HG03354 (cell line): ENCODE measurements around the gene AKNA.
"Not testable (repeated sequence)": the region's sequence is repeated elsewhere in the genome, so short reads cannot be mapped to it uniquely, and the experiment has no call there.

Source experiments
- ATAC-seq: cut with Tn5 transposase; IDR thresholded peaks from one replicate; pipeline ENCODE4 v1.9.1; 2021; ENCODE audit warnings: mild to moderate bottlenecking; ENCODE audit not compliant: unreplicated experiment, poor library complexity, severe bottlenecking

AKNA gene

DNA sequence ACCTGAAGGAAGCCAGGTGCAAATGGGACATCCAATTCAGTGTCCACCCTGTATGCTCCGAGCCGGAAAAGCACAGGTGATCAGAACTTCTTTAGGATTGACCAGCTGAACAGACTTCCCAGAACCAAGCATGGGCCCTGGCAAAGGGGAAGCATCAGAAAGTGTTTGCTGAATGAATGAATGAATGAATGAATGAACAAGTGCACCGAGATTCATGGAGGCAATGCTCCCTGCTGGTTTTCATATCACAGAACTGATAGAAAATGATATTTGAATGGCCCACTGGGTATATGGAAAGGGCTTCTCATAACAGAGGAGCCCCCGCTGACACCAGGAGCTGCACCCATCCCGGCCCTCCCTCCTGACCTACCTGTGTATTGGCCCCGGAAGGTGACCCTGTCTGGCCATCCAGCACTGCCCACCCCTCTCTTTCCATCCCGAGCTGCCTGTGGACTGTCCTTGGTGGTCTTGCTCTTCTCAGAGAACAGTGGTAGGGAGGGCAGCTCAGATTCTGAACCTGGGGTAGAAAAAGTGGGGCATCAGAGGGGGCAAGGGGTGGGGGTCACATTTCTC lies 42.2 kb downstream of the AKNA start:
- ATAC-seq = no peak

DNA sequence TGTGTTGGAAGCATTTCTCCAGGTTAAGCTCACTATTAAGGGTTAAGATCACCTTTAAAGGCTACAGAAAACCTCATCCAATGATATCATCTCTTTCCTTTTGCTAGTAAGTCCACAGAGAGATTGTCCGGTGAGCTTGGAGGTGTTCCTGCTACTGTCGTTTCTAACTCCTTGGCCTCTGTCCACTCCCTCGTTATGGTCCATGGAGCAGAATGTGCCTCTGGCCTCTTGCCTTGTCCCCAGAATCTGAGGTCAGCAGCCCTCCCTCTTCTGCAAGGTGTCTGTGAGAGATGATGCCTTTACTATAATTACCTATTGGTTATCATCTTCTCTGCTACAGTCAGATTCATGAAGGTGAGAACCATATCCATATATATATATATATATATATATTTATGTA lies 43.1 kb downstream of the AKNA start:
- ATAC-seq = no peak

DNA sequence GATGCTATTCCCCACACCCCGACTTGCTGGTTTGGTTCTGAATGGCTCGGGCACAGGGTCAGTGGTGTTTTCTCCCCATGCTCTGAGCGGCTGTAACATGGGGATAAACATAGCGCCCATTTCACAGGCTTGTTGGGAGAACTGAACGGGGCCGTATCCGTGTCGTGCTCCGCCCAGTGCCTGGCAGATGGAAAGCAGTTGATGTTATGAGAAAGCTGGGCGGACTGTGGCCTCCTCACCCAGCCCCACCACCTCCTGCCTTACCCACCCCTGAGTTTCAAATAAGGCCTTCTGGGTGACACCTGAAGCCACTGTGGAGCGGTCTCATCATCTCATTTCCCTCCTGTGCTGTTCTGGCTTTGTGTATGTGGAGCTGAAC lies 43.6 kb downstream of the AKNA start:
- no peak for ATAC-seq

DNA sequence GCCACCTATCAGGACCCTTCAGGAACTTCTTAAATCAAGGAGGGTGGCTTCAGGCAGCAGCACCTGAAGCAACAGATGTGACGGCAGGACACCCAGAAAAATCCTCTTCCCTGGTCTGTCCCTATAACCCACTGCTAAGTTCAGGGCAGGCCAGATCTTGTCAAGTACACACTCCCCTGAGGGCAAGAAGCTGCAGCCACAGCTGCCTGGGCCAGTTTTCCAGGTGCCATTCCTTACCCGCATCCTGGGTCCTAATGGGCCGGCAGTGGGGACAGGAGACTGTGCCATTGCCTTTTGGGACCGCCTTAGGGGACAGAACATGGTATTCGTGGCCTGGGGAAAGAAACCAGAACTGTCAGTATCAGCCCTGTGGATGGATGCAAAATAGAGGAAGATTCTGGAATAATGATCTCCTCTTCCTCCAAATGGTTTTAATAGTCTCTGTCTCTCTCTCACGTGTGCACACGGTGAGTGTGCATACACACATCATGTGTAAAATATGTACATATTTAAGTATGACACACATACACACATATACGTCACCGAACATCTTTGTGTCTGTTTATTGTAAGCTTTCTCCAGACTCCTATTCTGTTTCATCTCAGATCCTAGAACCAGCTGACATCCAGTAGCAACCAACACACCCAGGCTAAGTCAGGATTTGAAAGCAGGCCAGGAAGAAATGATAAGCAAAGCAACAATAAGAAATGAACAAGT lies 44.2 kb downstream of the AKNA start:
- ATAC-seq = no peak

DNA sequence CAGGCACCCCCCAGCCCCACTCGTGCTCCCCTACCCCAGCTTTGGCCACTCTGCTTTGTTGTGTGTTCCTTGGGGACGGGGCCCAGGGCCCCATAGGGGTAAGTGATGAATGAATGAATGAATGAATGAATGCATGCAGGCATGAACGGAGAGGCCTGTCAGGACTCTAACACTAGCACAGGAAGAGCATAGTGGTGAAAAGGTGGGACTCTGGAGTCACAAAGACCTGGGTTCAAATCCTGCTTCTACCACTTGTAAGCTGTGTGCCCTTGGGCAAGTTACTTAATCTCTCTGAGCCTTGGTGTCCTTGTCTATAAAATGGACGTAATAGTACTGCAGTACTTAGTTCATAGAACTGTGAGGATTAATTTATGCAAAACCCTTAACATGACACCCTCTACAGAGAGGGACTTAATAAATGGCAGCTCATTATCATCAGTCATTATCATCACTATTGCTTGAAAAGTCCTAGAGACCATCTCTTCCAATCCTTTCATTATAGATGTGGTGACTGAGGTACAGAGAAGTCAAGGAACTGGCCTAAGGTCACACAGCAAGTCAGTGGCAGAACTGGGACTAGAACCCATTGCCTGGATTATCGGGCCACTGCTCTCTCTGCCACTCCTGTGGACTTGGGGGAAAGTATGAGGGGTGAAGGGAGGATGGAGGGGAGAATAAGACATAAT lies 44.9 kb downstream of the AKNA start:
- no peak for ATAC-seq

DNA sequence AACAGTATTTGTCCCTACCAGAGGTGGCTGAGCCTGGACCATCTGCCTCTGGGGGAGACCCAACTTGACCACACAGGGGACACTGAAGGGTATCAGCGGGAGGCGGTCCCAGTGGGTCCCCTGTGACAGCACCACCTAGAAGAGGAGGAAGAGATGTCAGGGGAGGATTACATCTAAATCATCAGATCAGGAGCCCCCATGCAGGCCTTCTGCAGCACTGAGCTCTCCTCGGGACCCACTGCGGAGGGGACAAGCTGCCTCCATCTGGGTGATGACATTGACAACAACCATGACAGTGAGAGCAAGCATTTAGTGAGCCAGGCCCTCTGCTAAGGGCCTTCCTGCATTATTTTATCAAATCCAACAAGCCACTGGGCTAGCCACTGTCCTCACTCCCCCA lies 45.8 kb downstream of the AKNA start:
- ATAC-seq = no peak

DNA sequence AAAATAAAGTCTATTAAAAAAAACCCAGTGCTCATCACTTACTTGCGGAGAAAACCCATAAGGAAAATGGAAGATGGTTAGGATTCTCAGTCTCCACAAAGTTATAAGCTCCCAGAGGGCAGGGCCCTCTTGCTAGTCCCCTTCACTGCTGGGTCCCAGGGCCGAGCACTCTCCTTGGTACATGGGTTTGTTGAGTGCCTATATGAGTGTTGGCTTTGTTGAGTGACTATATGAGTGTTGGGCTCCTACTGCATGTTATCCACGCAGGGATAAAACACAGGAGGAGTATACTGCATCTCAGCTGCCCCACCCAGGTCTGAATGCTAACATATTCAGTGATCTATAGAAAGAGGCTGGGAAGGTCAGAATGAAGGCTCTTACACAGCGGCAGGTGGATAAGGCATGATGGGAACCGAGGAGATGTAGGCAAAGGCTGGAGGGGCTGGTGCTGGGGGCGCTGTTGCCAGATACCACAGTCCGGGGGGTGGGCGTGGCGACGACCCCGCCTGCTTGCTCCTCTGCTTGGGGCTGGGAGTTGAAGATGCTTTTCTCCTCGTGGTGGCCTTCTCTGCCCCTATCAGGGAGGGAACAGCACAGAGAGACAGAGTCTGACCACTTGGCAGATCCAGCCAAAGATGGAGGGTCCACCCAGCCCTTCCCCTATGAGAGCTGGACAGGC lies 46.5 kb downstream of the AKNA start:
- ATAC-seq = no peak

DNA sequence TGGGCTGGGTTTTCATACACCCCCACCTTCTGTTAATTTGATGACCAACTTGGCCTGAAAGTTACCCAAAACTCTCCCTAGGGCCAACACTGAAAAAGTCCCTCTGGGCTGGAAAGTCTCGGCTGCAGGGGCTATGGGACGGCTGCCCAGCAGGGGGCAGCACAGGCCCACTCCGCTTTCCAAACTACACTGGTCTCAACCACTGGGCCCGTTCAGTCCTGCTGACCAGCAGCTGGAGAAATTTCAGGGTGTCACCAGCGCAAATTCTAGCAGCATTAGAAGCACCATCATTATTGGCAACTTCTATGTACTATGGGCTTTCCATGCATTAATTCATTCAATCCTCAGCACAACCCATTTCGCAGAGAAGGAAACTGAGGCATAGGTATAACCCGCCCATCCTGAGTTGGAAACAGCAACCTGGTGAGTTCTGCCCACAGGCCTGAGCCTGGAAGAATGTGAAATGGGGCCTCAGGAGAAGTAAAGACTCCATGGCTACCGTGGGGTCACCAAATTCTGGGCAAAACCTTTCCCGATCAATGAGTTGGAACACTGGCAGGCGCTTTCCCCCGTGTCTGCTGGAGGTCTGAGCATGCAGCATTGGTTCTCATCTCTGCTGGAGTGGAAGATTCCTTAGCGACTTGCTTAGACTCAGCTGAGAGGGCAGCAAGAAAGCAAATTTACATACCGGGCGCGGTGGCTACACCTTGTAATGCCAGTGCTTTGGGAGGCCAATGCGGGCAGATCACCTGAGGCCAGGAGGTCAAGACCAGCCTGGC lies 48.5 kb downstream of the AKNA start:
- ATAC-seq = peak; percentile 69

DNA sequence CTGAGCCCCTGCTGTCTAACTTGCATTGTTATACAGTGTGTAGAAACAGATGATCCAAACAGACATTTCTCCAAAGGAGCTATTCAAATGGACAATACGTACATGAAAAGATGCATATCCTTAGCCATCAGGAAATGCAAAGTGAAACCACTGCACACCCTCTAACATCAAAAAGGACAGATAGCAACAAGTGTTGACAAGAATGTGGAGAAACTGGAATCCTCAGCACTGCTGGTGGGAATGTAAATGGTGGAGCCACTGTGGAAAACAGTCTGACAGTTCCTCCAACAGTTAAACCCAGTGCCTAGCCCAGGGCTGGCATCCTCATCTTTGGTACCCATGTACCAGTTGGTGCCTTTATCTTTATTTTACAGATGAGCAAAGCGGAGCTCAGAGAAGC lies 49.6 kb downstream of the AKNA start:
- no peak for ATAC-seq

DNA sequence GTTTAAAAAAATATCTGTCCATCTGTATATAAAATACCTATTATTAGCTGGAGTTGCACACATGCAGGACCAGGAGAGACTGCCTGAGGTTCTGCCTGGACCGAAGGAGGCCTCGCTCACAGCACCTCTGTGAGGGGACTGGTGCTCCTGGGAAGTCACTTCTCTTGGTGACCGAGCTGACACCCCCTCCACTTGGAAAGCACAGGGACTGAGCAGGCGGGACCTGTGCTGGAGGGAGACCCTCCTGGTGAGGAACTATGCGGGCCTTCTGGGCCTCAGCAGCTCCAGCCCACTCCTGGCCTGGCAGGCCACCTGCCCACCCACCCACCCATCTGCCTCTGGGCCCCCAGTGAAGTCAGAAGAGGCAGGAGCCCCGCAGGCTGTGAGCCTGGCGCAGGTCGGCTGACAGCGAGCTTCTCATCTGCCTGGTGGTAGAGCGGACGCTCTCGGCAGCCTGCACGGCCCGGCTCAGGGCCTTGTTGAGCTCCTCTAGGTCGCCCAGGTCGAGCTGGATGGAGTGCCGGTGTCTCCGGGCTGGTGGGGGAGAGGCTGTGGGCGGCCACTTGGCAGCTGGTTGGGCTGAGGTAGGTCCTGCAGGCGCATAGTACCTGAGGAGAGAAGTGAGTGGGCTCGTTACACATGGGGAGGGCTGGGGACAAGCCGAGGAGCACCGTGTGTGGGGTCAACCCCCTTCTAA lies 50.9 kb downstream of the AKNA start:
- no peak for ATAC-seq

DNA sequence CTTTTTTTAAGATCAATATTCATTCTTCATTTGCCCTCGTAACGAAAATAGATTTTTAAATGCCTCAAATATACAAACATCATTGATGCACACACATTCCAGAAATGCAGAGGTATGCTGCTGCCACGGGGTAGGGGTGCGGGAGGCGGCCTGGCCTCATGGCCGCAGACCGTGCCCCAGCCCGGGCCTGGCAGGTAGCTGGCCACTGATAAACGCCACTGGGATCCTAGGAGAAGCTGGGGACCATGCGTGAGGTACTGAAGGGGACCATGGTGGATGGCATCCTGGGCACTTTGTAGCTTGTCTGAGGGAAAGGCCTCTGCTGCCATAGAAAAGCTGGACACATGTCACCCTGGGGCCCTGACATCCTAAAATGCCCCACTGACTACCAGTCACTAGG lies 51.6 kb downstream of the AKNA start:
- no peak for ATAC-seq

DNA sequence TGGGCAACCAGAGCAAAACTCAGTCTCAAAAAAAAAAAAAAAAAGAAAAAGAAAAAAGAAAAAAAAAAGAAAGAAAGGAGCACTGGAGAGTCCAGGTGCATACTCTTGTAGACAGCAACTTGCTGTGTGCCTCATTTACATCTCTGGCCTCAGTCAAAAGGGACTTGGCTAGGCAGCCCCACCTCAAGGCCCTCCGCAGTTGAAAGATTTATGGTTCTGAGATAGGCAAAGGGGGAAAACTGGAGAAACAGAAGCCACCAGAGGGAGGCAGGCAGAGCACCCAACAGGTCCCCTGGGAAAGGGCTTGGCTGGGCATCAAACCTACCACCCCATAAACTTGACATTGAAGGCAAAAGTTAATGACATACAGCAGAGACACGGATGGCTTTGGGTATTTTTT lies 52.0 kb downstream of the AKNA start:
- ATAC-seq = no peak

DNA sequence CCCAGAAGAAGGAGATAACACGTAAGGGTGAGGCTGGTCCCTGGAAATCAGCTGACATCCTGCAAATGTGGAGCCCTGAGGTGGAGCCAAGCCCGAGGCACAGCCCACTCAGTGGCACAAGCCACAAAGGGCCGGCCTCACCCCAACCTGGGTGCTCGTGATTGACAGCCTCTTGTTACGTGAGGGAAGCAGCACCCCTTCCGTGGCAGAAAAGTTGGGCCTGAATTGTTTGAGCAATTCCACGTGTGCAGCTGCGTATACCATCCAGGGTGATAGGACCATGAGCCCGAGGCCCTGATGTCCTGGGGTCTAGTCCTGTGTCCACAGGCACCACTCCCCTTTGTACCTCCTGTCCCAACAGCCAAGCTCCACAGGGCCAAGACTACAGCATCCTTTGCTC lies 53.3 kb downstream of the AKNA start:
- no peak for ATAC-seq

DNA sequence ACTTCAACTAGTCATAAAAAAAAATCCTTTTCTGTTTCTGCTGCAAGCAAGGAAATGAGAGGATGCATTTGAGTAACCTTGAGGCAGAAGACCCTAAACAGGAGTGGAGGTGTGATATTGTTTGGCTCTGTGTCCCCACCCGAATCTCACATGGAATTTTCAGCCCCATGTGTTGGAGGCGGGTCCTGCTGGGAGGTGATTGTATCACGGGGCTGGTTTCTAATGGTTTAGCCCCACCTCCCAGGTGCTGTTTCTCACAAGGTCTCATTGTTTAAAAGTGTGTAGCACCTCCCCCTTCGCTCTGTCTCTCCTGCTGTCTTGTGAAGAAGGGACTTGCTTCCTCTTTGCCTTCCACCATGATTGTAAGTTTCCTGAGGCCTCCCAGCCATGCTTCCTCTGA lies 54.1 kb downstream of the AKNA start:
- not testable (repeated sequence) for ATAC-seq

DNA sequence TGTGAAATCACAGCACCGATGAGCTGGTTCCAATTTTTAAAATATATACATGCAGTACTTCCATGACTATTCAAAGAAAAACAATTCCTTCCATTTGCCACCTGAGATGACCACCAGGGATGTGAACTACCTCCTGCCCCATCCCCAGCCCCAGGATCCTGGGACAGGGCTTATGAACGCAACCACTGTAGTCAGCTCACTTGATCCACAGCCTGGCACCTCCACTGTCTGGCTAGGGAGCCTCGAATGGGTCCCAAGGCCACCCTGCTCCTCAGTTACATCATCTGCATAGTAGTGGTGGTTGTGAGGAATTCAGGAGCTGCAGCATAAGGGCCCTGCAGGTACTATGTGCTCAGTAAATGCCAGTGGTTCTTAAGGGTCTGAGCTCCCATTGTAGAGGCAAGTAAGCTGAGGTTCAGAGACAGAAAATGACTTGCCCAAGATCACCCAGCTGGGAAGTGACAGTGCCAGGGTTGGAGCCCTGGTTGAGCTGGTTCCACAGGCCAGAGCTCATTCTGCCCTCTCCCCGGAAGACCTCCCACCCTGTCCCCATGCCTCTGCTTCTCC lies 55.2 kb downstream of the AKNA start:
- not testable (repeated sequence) for ATAC-seq

DNA sequence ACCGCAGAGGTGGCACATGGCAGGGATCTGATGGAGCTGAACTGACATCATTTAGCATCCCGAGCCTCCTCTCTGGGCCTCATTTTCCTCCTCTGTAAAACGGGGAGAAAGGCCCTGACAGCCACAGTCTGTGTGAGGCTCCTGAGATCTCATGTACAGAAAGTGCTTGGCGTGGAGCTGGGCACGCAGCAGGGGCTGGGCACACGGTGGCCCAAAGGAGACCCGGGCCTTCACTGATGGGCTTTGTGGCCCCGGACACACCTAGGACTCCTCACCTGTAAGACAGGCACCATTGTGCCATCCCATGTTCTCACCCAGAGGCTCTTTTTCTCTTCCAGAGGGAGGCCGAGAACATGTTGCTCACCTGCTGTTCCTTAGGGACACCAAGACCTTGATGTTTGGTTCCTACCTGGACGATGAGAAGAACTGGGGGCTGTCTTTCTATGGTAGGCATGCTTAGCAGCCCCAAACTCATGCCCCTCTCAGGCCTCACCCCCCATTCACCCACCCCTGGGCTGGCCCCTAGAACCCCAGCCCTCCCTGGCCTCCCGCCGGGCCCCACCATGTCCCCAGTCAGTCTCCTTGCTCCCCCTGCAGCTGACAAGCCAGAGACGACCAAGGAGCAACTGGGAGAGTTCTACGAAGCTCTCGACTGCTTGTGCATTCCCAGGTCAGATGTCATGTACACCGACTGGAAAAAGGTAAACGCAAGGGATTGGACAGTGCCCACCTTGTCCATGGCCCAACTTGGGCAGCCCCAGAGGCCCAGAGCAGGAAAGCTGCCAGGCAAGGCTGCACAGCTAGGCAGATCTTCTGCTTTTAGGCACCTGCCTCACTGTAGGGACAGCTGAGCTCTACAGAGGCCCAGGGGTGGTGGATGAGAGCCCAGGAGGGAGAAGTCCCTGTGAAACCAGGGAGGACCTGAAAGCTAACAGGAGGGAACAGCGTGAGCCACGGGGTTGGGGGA lies 56.3 kb downstream of the AKNA start:
- ATAC-seq = not testable (repeated sequence)

DNA sequence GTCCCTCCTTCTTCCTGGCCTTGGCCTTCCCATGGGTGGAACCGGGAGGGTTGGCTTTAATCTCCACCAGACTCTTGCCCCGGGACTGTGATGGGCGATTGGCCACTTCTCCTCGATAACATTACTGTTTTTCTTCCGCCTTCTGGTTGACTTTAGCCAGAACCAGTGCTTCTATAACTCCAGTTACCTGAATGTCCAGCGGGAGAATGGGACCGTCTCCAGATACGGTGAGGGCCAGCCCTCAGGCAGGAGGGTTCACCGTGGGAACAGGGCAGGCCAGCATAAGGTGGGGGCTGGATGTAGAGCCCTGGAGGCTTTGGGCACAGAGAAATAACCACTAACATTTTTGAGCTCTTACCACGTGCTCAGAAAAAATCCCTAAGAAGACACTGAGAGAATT lies 57.1 kb downstream of the AKNA start:
- no peak for ATAC-seq

DNA sequence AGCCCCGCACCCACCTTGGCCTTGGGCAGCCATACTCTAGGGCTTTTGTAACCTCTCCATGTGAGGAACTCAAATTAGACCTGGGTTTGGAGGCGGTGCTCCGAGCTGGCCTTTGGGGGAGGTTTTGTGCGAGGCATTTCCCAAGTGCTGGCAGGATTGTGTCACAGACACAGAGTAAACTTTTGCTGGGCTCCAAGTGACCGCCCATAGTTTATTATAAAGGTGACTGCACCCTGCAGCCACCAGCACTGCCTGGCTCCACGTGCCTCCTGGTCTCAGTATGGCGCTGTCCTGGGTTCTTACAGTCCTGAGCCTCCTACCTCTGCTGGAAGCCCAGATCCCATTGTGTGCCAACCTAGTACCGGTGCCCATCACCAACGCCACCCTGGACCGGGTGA lies 58.2 kb downstream of the AKNA start, which contains the start of gene ORM2:
TSS of gene ORM2 (plus strand) at position 245 of the 398 bp plus-strand sequence. CDS start at position 281, 36 bp downstream.
- ATAC-seq = not testable (repeated sequence)
